Measurements from ENCODE around the gene MCM10. TPM values are rescaled to one million over a fixed set of nuclear protein-coding genes. Genes with fewer than 3 reads are reported as not detected.
"Not testable (repeated sequence)": the region's sequence is repeated elsewhere in the genome, so short reads cannot be mapped to it uniquely, and the experiment has no call there.

Gene MCM10
- total RNA-seq, 1 donor from 2014 or later: 0.22 TPM

GRCh38 chr10:13206546-13207443 lies 45.4 kb downstream of the MCM10 start:
- intact Hi-C loops (cut with DNase I): no loop called here
- no peak for DNase-seq (ENCODE audit: low spot score)

- intact Hi-C loops (cut with DNase I): no loop called here
- no peak for DNase-seq (ENCODE audit: low spot score)
Measured at GRCh38 chr10:13213163-13213562, 51.8 kb downstream of the MCM10 start.

- intact Hi-C loops (cut with DNase I): no loop called here
- DNase-seq (ENCODE audit: low spot score): no peak
Measured at GRCh38 chr10:13218878-13219277, 57.5 kb downstream of the MCM10 start.

- intact Hi-C loops (cut with DNase I): no loop called here
Measured at GRCh38 chr10:13219685-13220670, 58.6 kb downstream of the MCM10 start.

GRCh38 chr10:13221572-13221971 lies 60.2 kb downstream of the MCM10 start:
- DNase-seq (ENCODE audit: low spot score): no peak
- intact Hi-C loops (cut with DNase I): no loop called here

More at GRCh38 chr10:13219685-13220670, 58.6 kb downstream of the MCM10 start:
- no peak for DNase-seq (ENCODE audit: low spot score)

- DNase-seq (ENCODE audit: low spot score): no peak
- intact Hi-C loops (cut with DNase I): no loop called here
Measured at GRCh38 chr10:13222151-13222550, 60.8 kb downstream of the MCM10 start.

GRCh38 chr10:13222566-13222965 lies 61.2 kb downstream of the MCM10 start:
- DNase-seq (ENCODE audit: low spot score): no peak
- intact Hi-C loops (cut with DNase I): no loop called here

GRCh38 chr10:13223241-13223640 lies 61.9 kb downstream of the MCM10 start:
- intact Hi-C loops (cut with DNase I): no loop called here

GRCh38 chr10:13224210-13224995 lies 63.0 kb downstream of the MCM10 start:
- intact Hi-C loops (cut with DNase I): no loop called here
- no peak for DNase-seq (ENCODE audit: low spot score)

More at GRCh38 chr10:13223241-13223640, 61.9 kb downstream of the MCM10 start:
- DNase-seq (ENCODE audit: low spot score): no peak

GRCh38 chr10:13225601-13226000 lies 64.2 kb downstream of the MCM10 start:
- no peak for DNase-seq (ENCODE audit: low spot score)
- intact Hi-C loops (cut with DNase I): no loop called here

- intact Hi-C loops (cut with DNase I): no loop called here
- no peak for DNase-seq (ENCODE audit: low spot score)
Measured at GRCh38 chr10:13227031-13227430, 65.7 kb downstream of the MCM10 start.

GRCh38 chr10:13231190-13231589 lies 69.8 kb downstream of the MCM10 start:
- intact Hi-C loops (cut with DNase I): no loop called here
- no peak for DNase-seq (ENCODE audit: low spot score)

GRCh38 chr10:13231808-13232207 lies 70.5 kb downstream of the MCM10 start:
- no peak for DNase-seq (ENCODE audit: low spot score)
- intact Hi-C loops (cut with DNase I): no loop called here

GRCh38 chr10:13233358-13233757 lies 72.0 kb downstream of the MCM10 start:
- intact Hi-C loops (cut with DNase I): no loop called here
- no peak for DNase-seq (ENCODE audit: low spot score)

- DNase-seq (ENCODE audit: low spot score): no peak
- intact Hi-C loops (cut with DNase I): no loop called here
Measured at GRCh38 chr10:13234172-13234571, 72.8 kb downstream of the MCM10 start, which contains the start of gene UCMA. TSS of gene UCMA (minus strand) at chr10:13234374. CDS start at chr10:13234258, 116 bp downstream.

- DNase-seq (ENCODE audit: low spot score); intact Hi-C loops (cut with DNase I): not testable (repeated sequence)
Measured at GRCh38 chr10:13234736-13235135, 73.4 kb downstream of the MCM10 start.

- intact Hi-C loops (cut with DNase I): no loop called here
- DNase-seq (ENCODE audit: low spot score): no peak
Measured at GRCh38 chr10:13236638-13237037, 75.3 kb downstream of the MCM10 start.

GRCh38 chr10:13238271-13239077 lies 77.1 kb downstream of the MCM10 start:
- DNase-seq (ENCODE audit: low spot score): no peak
- intact Hi-C loops (cut with DNase I): no loop called here

GRCh38 chr10:13239923-13240322 lies 78.6 kb downstream of the MCM10 start:
- DNase-seq (ENCODE audit: low spot score): no peak
- intact Hi-C loops (cut with DNase I): no loop called here

Measured in cardiac septum (tissue), 1 donor.